Esophagus muscularis mucosa (tissue), 4 donors: ENCODE data around the gene HCST. TPM values are rescaled to one million over a fixed set of nuclear protein-coding genes. Genes with fewer than 3 reads are reported as not detected.
A peak's percentile ranks its signal among the peaks of the same experiment; 100 is the strongest.

Source experiments
- DNase-seq: peaks from one replicate; pipeline ENCODE4 v3.0.0-alpha.2; 2017; ENCODE audit errors: extremely low spot score
- H3K27ac ChIP-seq, 4 donors: fragments of 200-600 bp; sonication (generic); replicated peaks in 1 of 4; 1 replicate in 3 of 4; 2 replicates in 1 of 4; pipeline ENCODE4 v1.5.1; 2016 to 2019; ENCODE audit warnings: mild to moderate bottlenecking in 1 of 4
- H3K27me3 ChIP-seq, 4 donors: fragments of 200-600 bp; sonication (generic); one replicate each; pipeline versions ENCODE4 v1.5.1 to v1.6.0; 2016 to 2019
- H3K36me3 ChIP-seq, 4 donors: fragments of 200-600 bp; sonication (generic); one replicate each; pipeline ENCODE4 v1.5.1; 2016 to 2019
- H3K4me1 ChIP-seq, 4 donors: fragments of 200-600 bp; sonication (generic); one replicate each; pipeline ENCODE4 v1.5.1; 2016 to 2019
- H3K4me3 ChIP-seq, 4 donors: fragments of 200-600 bp; sonication (generic); 1 replicate in 2 of 4; 2 replicates in 2 of 4; pipeline ENCODE4 v1.5.1; 2016 to 2019; ENCODE audit warnings: mild to moderate bottlenecking in 4 of 4, moderate library complexity in 1 of 4
- H3K9me3 ChIP-seq, 4 donors: fragments of 200-600 bp; sonication (generic); 1 replicate in 3 of 4; 2 replicates in 1 of 4; pipeline ENCODE4 v1.5.1; 2016 to 2019
- CTCF ChIP-seq, 3 experiments: fragments of 200-600 bp in 2 of 3; fragments of 450-650 bp in 1 of 3; sonication (generic) in 2 of 3; IDR thresholded peaks; one replicate each; pipeline ENCODE4 v1.5.1; 2017 to 2019; ENCODE audit warnings: antibody characterized with exemption in 3 of 3, mild to moderate bottlenecking in 2 of 3, moderate library complexity in 1 of 3
- EP300 ChIP-seq: sonication (generic); formaldehyde crosslinking; IDR thresholded peaks from one replicate; pipeline ENCODE4 v1.6.1; 2017; ENCODE audit warnings: antibody characterized with exemption
- POLR2A ChIP-seq: fragments of 450-650 bp; IDR thresholded peaks from one replicate; pipeline ENCODE4 v1.6.1; 2017; ENCODE audit warnings: antibody characterized with exemption, moderate library complexity, mild to moderate bottlenecking, low read depth
- POLR2AphosphoS5 ChIP-seq, 2 donors: sonication (generic); formaldehyde crosslinking; IDR thresholded peaks; one replicate each; pipeline ENCODE4 v1.6.1; 2017; ENCODE audit warnings: antibody characterized with exemption in 2 of 2
- WGBS: methylation state at CpG from one replicate; pipeline ENCODE4 v1.1.5; 2018; 5-methylcytosine and 5-hydroxymethylcytosine counted together
- intact Hi-C: fragments of 100-400 bp; cut with DNase I; formaldehyde crosslinking; loops from one replicate; pipeline ENCODE4 v1.15.1; 2023
- total RNA-seq, 4 donors: library from RNA; depleted of rRNA; stranded (reverse); fragments of >200 nt; gene quantifications; one replicate each; pipeline versions ENCODE4 v1.1.0 to v1.2.1, GENCODE V29; 2016

HCST gene
- total RNA-seq, 4 donors from 2014 or later, result 3.7 to 14.6 TPM; not detected in 2

- intact Hi-C loops, result loop anchor here (10.0 kb wide), 1 partner anchor 110 kb away; the partner anchor contains the start of gene ARHGAP33
Observed at GRCh38 chr19:35885225-35885738, 17.0 kb upstream of the HCST start.

GRCh38 chr19:35885904-35886303 lies 16.4 kb upstream of the HCST start:
- Histone ChIP-seq H3K36me3 (peaks cover 29 to 45% (median 35%) of the 10 kb centered on the region in 4 donors), H3K27ac (no peak overlapping the region), H3K4me3 (no peak overlapping the region), H3K27me3 (no peaks in the 10 kb centered on the region), H3K4me1 (no peaks in the 10 kb centered on the region), H3K9me3 (no peaks in the 10 kb centered on the region)
- whole genome bisulfite sequencing, result 93% methylated on average over 8 of the region's 8 CpGs
- DNase-seq, result no peak
- intact Hi-C loops, result loop anchor here (10.0 kb wide), 1 partner anchor 111 kb away; the partner anchor contains the start of gene ARHGAP33
- TF ChIP-seq CTCF (IDR thresholded peaks at IDR 0.05), result no peak
- TF ChIP-seq POLR2A, result no peak
- no peak for TF ChIP-seq EP300
- TF ChIP-seq POLR2AphosphoS5 (IDR thresholded peaks at IDR 0.05), result no peak

More at GRCh38 chr19:35885225-35885738, 17.0 kb upstream of the HCST start:
- Histone ChIP-seq H3K36me3 (peaks cover 23 to 39% (median 29%) of the 10 kb centered on the region in 4 donors), H3K4me1 (no peaks in the 10 kb centered on the region), H3K27ac (no peak overlapping the region), H3K9me3 (no peaks in the 10 kb centered on the region), H3K4me3 (no peak overlapping the region), H3K27me3 (peaks cover 0 to 6% (median 0%) of the 10 kb centered on the region in 4 donors)
- DNase-seq, result no peak
- peak in 1 of 2 donors; percentile 17 for TF ChIP-seq POLR2AphosphoS5 (IDR thresholded peaks at IDR 0.05)
- no peak for TF ChIP-seq POLR2A
- TF ChIP-seq EP300, result no peak
- WGBS, result 91% methylated on average over 6 of the region's 6 CpGs

GRCh38 chr19:35887197-35887596 lies 15.1 kb upstream of the HCST start:
- H3K4me1 ChIP-seq, result no peaks in the 10 kb centered on the region
- intact Hi-C loops, result loop anchor here (10.0 kb wide), 1 partner anchor 112 kb away; the partner anchor contains the start of gene ARHGAP33
- H3K27ac ChIP-seq, result no peak overlapping the region
- no peak for TF ChIP-seq CTCF (IDR thresholded peaks at IDR 0.05)
- no peak for TF ChIP-seq POLR2A
- no peak for TF ChIP-seq POLR2AphosphoS5 (IDR thresholded peaks at IDR 0.05)
- no peak for TF ChIP-seq EP300
- no peak overlapping the region for H3K4me3 ChIP-seq
- 84% methylated on average over 5 of the region's 5 CpGs for WGBS
- no peak for DNase-seq
- no peaks in the 10 kb centered on the region for H3K27me3 ChIP-seq
- H3K36me3 ChIP-seq, result peaks cover 31 to 57% (median 43%) of the 10 kb centered on the region in 4 donors
- H3K9me3 ChIP-seq, result no peaks in the 10 kb centered on the region

GRCh38 chr19:35888398-35888797 lies 13.9 kb upstream of the HCST start:
- Histone ChIP-seq H3K4me1 (no peaks in the 10 kb centered on the region), H3K36me3 (peaks cover 37 to 69% (median 53%) of the 10 kb centered on the region in 4 donors), H3K27ac (no peak overlapping the region), H3K4me3 (no peak overlapping the region), H3K9me3 (no peaks in the 10 kb centered on the region), H3K27me3 (no peaks in the 10 kb centered on the region)
- intact Hi-C loops, result loop anchor here (10.0 kb wide), 1 partner anchor 114 kb away; the partner anchor contains the start of gene ARHGAP33
- no peak for TF ChIP-seq POLR2AphosphoS5 (IDR thresholded peaks at IDR 0.05)
- no peak for TF ChIP-seq POLR2A
- TF ChIP-seq CTCF (IDR thresholded peaks at IDR 0.05), result no peak
- TF ChIP-seq EP300, result no peak
- DNase-seq, result no peak
- 90% methylated on average over 9 of the region's 9 CpGs for WGBS

- Histone ChIP-seq H3K9me3 (no peaks in the 10 kb centered on the region), H3K27me3 (no peaks in the 10 kb centered on the region), H3K27ac (no peak overlapping the region), H3K4me1 (no peaks in the 10 kb centered on the region), H3K36me3 (peaks cover 44 to 81% (median 63%) of the 10 kb centered on the region in 4 donors), H3K4me3 (no peak overlapping the region)
- TF ChIP-seq CTCF (IDR thresholded peaks at IDR 0.05) (no peak), POLR2AphosphoS5 (IDR thresholded peaks at IDR 0.05) (no peak), POLR2A (no peak), EP300 (no peak)
- intact Hi-C loops, result loop anchor here (10.0 kb wide), 1 partner anchor 115 kb away; the partner anchor contains the start of gene ARHGAP33
- no peak for DNase-seq
- 91% methylated on average over 13 of the region's 18 CpGs for WGBS
Observed at GRCh38 chr19:35889370-35890112, 12.8 kb upstream of the HCST start.
